HG03175 (cell line): ENCODE measurements around the gene VWA8.

Source experiments
- ATAC-seq: cut with Tn5 transposase; IDR thresholded peaks from one replicate; pipeline ENCODE4 v1.9.1; 2021; ENCODE audit warnings: mild to moderate bottlenecking, moderate library complexity; ENCODE audit not compliant: unreplicated experiment

Gene VWA8

GRCh38 chr13:41696163-41697003, 264.5 kb downstream of the VWA8 start:
- ATAC-seq, result no peak

- ATAC-seq, result peak; percentile 66
Measured at GRCh38 chr13:41694545-41695301, 266.2 kb downstream of the VWA8 start.

- no peak for ATAC-seq
Measured at GRCh38 chr13:41693434-41693833, 267.5 kb downstream of the VWA8 start.

DNA sequence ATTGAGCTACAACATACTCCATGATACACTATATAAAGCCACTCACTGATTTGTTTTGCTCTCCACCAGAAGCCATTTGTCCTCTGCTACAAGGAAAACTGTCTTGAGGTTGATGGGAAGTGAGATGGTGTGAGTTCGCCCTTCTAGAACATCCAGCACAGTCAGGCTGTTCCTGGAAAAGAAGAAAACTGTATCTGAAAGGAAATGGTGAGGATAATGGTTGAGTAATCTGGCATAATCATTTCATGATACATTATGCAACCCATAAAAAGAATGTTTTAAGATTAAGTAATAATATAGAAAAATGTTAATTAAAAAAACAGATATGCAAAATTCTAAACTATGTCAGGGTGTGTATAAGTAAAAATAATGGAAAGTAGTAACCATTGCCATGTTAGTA, 269.6 kb downstream of the VWA8 start:
- ATAC-seq, result no peak

DNA sequence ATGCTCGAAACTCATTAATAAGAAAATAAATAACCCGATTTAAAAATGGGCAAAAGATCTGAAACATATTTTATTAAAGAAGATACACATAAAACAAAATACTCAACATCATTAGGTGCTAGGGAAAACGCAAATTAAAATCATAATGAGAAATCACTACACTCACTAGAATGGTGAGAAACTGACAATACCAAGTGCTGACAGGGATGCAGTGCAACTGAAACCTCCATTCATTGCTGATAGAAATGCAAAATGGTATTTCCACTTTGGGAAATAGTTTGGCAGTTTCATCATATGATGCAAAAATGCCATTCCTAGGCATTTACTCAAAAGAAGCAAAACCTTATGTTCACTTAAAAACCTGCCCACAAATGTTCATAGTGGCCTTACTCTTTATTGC, 278.1 kb downstream of the VWA8 start:
- ATAC-seq, result no peak

- no peak for ATAC-seq
Measured at GRCh38 chr13:41682001-41682400, 278.9 kb downstream of the VWA8 start.

- no peak for ATAC-seq
Measured at GRCh38 chr13:41681587-41681986, 279.3 kb downstream of the VWA8 start.

DNA sequence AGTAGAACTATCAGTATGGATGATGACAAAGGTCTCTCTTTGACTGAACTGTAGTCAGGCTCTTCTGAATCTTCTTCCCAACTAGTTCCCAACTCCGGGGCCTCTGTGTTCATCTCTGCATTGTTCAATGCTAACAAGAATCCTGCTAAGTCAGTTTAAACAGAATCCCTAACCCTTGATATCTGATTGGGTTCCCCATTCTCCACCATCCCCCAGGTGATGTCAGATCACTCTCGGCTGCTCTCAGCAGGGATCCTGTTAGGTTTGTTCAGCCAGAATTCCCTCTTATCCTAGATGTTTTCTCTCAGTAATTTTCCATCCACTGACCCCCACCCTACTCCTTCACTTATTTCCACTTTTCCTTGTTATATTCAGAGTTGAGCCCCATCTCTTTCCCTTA, 280.0 kb downstream of the VWA8 start:
- ATAC-seq, result no peak

DNA sequence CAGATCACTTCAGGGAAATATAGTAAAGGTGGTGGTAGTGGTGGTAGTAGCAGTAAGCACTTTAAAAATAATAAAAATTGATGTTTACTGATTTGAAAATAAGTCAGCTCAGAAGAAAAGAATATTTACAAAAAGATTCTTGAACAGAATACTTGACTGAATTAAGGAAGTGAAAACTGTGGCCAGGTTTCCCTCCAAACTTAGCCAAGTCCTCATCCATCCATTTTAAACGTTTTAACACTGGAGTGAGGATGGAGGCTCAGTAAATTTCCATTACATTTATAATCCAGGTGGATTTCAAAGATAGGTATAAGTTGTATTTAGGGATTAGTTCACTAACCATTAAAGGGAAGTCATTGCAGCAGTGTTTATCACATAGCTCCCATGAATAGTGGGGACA, 282.1 kb downstream of the VWA8 start:
- no peak for ATAC-seq

- ATAC-seq, result no peak
Measured at GRCh38 chr13:41678249-41678648, 282.7 kb downstream of the VWA8 start.

DNA sequence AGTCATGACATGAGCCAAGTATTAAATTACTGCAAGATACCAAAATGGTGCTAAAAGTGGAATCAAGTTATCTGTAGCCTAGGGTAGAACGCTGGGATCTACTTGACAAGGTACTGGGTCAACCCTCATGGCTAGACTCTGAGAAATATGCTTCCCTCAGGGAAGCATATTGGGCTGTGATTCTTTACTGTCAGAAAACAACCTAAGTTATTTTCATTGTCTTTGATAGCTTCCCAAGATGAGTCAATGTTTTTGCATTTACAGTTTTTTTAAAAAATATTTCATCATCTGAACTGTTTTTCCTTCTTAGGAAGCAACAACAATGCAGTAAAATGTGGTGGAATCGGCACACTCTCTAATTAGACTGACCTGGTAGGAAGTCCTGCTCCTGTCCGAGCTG, 285.6 kb downstream of the VWA8 start:
- no peak for ATAC-seq

- ATAC-seq, result no peak
Measured at GRCh38 chr13:41674246-41674645, 286.7 kb downstream of the VWA8 start.

- ATAC-seq, result no peak
Measured at GRCh38 chr13:41673640-41674039, 287.3 kb downstream of the VWA8 start.

DNA sequence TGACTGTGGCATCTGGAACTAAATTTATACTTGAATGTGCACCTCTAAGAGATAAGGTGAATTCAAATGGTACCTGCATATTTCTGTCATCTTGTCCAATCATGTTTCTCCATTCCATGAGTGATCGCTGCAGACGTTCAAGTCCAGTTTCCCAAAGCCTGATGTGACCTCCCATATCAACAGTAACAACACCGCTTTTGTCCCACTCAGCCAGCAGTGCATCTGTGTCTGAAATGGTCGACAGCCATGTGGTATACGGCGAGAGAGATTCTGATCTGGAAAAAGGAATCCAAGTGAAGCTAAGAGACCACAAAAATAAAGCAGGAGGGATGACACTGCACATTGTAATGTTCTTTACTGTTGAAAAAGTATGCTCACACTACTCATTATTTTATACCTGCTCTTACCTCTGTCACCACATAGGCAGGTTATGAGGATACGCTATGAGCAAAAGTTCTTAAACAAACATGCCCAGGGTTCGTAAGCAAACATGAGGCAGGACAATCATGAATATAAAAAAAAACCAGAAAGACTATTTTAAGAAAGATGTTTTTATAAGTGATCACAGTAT, 290.0 kb downstream of the VWA8 start:
- no peak for ATAC-seq

DNA sequence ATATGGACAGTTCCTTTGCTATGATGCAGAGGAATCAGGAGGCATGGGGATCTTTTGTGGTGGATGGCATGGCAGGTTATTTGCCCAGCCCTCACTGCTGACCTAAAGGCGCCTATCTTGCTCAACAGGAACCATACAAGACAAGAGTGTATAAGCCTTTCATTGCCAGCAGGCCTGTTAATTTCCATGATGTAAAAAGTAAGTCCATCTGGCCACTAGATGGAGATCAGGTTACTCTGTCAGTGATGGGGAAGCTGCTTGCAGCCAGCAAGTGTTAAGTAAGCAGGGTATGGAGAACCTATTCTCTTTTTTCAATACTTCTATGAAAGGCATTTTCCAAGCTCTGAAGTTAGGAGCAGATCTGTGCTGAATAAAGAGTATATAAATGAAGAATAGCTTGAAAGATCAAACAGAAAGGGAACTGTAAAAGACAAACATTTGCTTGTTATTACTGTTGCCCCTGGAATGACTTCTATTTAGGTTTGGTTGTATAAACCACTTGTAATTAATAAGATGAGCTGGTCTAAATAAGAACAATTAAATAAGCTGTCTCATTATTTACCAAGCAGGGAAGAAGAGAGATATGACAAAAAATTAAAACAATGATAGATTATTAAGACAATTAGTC, 292.7 kb downstream of the VWA8 start:
- ATAC-seq, result peak; percentile 86

- ATAC-seq, result no peak
Measured at GRCh38 chr13:41666644-41667043, 294.3 kb downstream of the VWA8 start.

GRCh38 chr13:41660411-41660810, 300.5 kb downstream of the VWA8 start:
- no peak for ATAC-seq

DNA sequence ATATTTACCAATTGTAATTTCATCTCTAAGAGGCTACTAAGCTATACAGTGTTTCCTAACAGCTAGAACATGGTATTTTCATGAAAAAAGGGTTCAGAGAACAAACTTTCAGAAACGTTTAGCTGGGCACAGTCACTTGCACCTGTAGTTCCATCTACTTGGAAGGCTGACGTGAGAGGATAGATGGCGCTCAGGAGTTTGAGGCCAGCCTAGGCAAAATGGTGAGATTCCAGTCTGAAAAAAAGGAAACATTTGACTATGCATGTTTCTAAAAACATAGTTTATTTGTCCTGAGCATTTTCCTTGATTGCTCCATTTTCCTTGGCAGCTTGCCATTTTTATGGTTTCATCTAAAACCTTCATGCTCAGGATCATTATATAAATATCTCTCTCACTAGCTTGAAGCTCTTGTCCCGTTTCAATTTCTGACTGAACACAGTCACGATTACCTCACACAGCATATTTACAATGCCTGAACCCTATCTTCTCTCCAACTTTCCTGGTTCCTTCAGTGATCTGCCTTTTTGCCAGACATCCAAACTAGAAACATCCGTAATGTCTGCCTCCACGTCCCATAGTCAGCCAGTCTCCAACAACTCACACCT, 302.8 kb downstream of the VWA8 start:
- ATAC-seq, result no peak

DNA sequence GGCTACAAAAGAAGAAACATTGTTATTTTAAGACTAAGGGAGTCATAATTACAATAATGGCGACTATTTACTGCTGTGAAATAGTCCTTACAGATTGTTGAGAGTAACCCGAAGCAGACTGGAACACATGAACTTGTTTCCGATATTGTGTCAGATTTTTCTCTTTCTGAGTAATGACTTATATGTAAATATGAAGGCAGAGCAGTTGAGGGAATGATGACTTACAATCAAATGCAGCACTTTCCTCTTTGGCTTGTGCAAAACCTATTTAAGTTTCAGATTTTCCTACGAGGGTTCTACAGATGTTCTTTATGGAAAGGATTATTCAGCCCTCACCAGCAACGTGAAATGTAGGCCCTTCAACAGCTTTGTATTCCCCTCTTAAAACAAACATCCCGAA, 304.9 kb downstream of the VWA8 start:
- no peak for ATAC-seq

DNA sequence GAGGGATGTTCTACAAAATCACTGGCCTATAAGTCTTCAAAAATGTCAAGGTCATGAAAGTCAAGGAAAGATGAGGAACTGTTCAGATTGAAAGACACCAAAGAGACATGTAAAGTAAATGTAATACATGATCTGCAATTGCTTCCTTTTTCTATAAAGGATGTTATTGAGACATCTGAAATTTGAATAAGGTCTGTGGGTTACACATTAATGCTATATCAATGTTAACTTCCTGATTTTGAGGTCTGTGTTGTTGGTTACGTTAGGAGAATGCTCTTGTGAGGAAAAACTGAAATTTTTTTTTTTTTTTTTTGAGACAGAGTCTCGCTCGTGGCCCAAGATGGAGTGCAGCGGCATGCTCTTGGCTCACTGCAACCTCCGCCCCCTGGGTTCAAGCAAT, 306.1 kb downstream of the VWA8 start:
- no peak for ATAC-seq

DNA sequence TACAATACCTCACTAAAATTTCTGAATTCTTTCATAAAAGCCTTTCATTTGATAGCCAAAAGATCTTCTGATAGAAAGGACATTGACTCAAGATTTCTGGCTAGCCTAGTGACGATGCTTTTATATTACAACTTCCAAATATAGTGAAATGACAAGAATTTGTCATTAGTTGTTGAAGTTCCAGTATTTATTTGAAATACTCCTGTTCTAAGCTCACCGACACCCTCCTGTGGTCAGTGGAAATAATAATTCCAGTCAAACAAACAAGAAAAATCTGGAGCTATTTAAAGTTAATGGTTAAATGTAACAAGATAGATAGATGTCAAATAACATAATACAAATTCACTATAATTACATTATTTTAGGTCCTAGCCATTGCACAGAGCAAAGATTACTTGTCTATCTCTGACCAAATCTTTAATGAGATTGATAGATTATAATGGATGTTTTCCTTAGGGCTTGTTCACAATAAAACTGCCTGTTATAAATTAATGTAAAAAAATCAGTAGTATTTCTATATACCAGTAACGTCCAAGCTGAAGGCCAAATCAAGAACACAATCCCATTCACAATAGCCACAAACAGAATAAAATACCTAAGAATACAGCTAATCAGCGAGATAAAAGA, 308.1 kb downstream of the VWA8 start:
- ATAC-seq, result no peak
